ENCODE results near the gene AMZ1.
"Not testable (repeated sequence)": the region's sequence is repeated elsewhere in the genome, so short reads cannot be mapped to it uniquely, and the experiment has no call there.

AMZ1 gene

GRCh38 chr7:2729893-2730716, 42.1 kb downstream of the AMZ1 start:
- no peak for DNase-seq

- no peak for DNase-seq
These were observed 43.1 kb downstream of the AMZ1 start for GRCh38 chr7:2730846-2731770.

GRCh38 chr7:2732388-2732787, 44.4 kb downstream of the AMZ1 start:
- no peak for DNase-seq

GRCh38 chr7:2732959-2733584, 45.1 kb downstream of the AMZ1 start:
- no peak for DNase-seq

GRCh38 chr7:2734084-2734686, 46.2 kb downstream of the AMZ1 start:
- no peak for DNase-seq

GRCh38 chr7:2734751-2735571, 47.0 kb downstream of the AMZ1 start:
- DNase-seq: no peak

GRCh38 chr7:2735744-2736143, 47.7 kb downstream of the AMZ1 start:
- DNase-seq: no peak

- no peak for DNase-seq
These were observed 48.5 kb downstream of the AMZ1 start for GRCh38 chr7:2736411-2736914.

GRCh38 chr7:2737005-2737743, 49.2 kb downstream of the AMZ1 start:
- not testable (repeated sequence) for DNase-seq

- no peak for DNase-seq
These were observed 50.0 kb downstream of the AMZ1 start for GRCh38 chr7:2737771-2738540.

- no peak for DNase-seq
These were observed 51.0 kb downstream of the AMZ1 start for GRCh38 chr7:2738766-2739549.

- not testable (repeated sequence) for DNase-seq
These were observed 55.7 kb downstream of the AMZ1 start for GRCh38 chr7:2743523-2744185.

- DNase-seq: not testable (repeated sequence)
These were observed 60.7 kb downstream of the AMZ1 start for GRCh38 chr7:2748684-2749083.

- no peak for DNase-seq
These were observed 62.0 kb downstream of the AMZ1 start for GRCh38 chr7:2750004-2750407.

- no peak for DNase-seq
These were observed 63.1 kb downstream of the AMZ1 start for GRCh38 chr7:2751086-2751485.

GRCh38 chr7:2753148-2753547, 65.1 kb downstream of the AMZ1 start:
- no peak for DNase-seq

GRCh38 chr7:2754086-2754485, 66.1 kb downstream of the AMZ1 start:
- DNase-seq: no peak

GRCh38 chr7:2754912-2755311, 66.9 kb downstream of the AMZ1 start:
- no peak for DNase-seq

- DNase-seq: no peak
These were observed 67.5 kb downstream of the AMZ1 start for GRCh38 chr7:2755531-2755930.
